Measurements from ENCODE around the gene ACTA2. TPM values are rescaled to one million over a fixed set of nuclear protein-coding genes. Genes with fewer than 3 reads are reported as not detected.
"Not testable (repeated sequence)": the region's sequence is repeated elsewhere in the genome, so short reads cannot be mapped to it uniquely, and the experiment has no call there.

Gene ACTA2
- total RNA-seq, 1 donor from 2014 or later, result 74.5 TPM

DNA sequence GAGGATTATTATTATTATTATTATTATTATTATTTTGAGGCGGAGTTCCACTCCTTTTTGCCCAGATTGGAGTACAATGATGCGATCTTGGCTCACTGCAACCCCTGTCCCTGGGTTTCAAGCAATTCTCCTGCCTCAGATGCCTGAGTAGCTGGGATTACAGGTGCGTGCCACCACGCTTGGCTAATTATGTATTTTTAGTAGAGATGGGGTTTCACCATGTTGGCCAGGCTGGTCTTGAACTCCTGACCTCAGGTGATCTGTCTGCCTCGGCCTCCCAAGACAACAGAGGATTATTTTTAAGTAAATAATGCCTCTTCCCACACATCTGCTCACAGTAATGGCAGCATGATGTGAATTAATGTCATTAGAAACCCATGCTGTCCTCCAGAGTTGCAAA, 20.5 kb downstream of the ACTA2 start:
- intact Hi-C loops (cut with DNase I), result loop anchor here (2.0 kb wide), 1 partner anchor 97 kb away; no protein-coding TSS in a partner anchor
- not testable (repeated sequence) for ATAC-seq (ENCODE audit: poor library complexity); DNase-seq

GRCh38 chr10:88931548-88931947, 21.0 kb downstream of the ACTA2 start:
- intact Hi-C loops (cut with DNase I), result no loop called here
- DNase-seq, result no peak
- ATAC-seq (ENCODE audit: poor library complexity), result peak; percentile 42

DNA sequence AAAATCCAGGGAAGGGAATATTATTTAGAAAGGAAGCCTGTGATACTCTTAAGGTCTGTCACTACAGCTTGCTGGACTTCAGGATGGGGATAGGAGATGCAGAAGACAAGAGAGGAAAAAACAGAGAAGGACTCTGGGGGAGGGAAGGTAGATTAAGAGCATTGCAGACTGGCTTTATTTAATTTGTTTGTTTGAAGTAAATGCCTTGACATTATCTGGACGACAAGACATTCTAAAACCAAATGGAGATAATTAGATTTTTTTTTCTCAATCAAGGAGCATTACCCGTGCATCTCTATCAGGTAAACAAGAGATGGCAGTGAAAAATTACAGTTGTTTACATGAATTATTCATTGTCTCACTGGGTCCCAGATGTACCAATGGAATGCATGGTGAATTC, 24.3 kb downstream of the ACTA2 start:
- intact Hi-C loops (cut with DNase I), result no loop called here
- ATAC-seq (ENCODE audit: poor library complexity) (no peak), DNase-seq (no peak)

DNA sequence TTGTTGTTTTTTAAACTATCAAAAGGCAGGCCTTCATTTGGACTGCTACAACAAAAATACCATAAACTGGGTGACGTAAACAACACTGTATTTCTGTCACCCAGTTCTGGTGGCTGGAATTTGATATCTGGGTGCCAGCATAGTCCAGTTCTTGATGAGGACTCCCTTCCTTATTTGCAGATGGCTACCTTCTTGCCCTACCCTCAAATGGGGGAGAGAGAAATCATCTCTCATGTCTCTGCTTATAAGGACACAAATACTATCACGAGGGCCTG, 25.2 kb downstream of the ACTA2 start:
- DNase-seq (no peak), ATAC-seq (ENCODE audit: poor library complexity) (no peak)
- intact Hi-C loops (cut with DNase I), result no loop called here

GRCh38 chr10:88926566-88927415, 25.8 kb downstream of the ACTA2 start:
- no peak for DNase-seq
- ATAC-seq (ENCODE audit: poor library complexity), result peak; percentile 82
- intact Hi-C loops (cut with DNase I), result no loop called here

GRCh38 chr10:88923520-88923919, 29.1 kb downstream of the ACTA2 start:
- no peak for DNase-seq
- ATAC-seq (ENCODE audit: poor library complexity), result no peak
- intact Hi-C loops (cut with DNase I), result no loop called here

DNA sequence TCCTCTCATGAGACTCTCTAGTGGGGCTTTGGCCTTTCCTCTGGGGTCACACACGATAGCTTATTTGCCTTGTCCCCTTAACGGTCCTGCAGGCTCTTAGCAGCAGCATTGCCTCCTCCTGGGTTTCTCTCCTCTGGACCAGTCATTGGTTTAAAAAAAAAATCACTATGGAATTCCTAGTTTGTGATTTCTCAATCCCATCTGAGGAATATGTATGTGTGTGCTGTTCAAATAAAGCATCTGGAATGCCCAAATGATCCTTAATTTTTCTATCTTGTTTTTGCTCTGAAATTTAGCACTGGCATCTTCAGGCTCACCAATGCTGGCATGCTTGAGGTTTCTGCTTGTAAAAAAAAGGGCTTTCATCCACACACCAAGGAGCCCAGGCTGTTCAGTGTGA, 30.5 kb downstream of the ACTA2 start:
- DNase-seq (no peak), ATAC-seq (ENCODE audit: poor library complexity) (no peak)
- intact Hi-C loops (cut with DNase I), result no loop called here

DNA sequence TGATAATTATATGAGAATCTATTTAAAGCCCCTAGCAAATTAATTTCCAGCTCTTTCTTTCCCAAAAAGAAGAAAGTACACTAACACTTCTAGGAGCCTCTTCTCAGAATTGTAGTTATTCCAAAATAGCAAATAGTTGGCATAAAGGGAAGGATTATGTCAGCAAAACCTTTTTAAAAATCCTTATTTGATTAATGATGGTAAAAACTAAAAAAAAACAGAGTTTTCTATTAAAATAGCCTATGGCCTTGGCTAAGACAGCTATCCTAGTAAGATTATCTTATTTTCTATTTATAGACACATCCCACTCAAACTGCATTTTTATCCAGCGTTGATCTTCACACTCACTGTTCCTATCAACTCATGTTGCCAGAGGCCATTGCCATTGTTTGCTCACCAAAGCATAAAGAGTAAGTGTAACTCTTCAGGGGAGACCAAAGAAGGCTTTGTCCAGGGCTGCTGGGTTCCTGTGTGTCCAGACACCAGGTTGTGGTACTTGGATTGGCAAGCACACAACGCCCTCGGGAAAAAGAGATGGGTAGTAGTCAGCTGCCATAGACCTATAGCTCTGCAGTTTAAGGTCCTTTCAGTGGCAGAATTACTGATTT, 31.5 kb downstream of the ACTA2 start:
- DNase-seq, result no peak
- no peak for ATAC-seq (ENCODE audit: poor library complexity)
- intact Hi-C loops (cut with DNase I), result no loop called here

- intact Hi-C loops (cut with DNase I), result no loop called here
- ATAC-seq (ENCODE audit: poor library complexity), result no peak
- DNase-seq, result no peak
Measured at GRCh38 chr10:88920198-88920597, 32.4 kb downstream of the ACTA2 start.

DNA sequence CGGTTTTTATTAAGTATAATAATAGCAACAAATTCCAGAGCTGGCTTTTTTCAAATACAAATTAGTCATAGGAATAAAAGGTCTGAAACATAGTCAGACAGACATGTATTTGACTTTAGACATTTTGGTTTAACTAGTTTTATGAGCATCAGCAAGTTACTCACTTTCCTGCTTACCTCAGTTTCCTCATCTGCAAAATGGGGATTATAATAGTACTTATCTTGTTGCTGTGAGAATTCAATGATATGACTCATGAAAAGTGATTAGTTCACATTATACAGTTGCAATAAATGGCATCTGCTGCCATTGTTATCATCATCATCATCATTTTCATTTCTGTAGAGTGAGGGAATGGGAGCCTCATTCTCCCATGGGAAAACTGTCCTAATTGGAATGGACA, 33.5 kb downstream of the ACTA2 start:
- no peak for ATAC-seq (ENCODE audit: poor library complexity)
- no peak for DNase-seq
- intact Hi-C loops (cut with DNase I), result no loop called here

- intact Hi-C loops (cut with DNase I), result no loop called here
- DNase-seq (no peak), ATAC-seq (ENCODE audit: poor library complexity) (no peak)
Measured at GRCh38 chr10:88918191-88918905, 34.2 kb downstream of the ACTA2 start.

DNA sequence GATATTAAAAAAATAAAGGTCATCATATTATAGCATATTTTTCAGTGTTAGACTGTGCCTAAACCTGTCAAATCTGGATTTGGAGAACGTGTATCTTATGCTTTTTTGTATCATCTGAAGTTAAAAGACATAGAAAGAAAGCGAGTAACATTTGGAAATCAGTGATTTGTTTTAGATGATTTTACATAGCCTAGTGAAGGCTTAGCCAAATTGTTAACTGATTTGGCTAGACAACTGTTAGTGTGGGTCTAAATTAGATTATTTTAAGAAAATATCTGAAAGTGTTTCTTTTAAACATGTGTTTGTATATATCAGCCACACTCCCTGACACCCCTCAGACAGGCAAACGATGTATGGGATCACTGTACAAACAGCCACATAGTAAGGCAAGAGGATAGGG, 35.6 kb downstream of the ACTA2 start:
- ATAC-seq (ENCODE audit: poor library complexity) (no peak), DNase-seq (no peak)
- intact Hi-C loops (cut with DNase I), result no loop called here

GRCh38 chr10:88916231-88916630, 36.3 kb downstream of the ACTA2 start:
- ATAC-seq (ENCODE audit: poor library complexity) (no peak), DNase-seq (no peak)
- intact Hi-C loops (cut with DNase I), result no loop called here

- DNase-seq, result no peak
- intact Hi-C loops (cut with DNase I), result no loop called here
- ATAC-seq (ENCODE audit: poor library complexity), result no peak
Measured at GRCh38 chr10:88915781-88916180, 36.8 kb downstream of the ACTA2 start.

DNA sequence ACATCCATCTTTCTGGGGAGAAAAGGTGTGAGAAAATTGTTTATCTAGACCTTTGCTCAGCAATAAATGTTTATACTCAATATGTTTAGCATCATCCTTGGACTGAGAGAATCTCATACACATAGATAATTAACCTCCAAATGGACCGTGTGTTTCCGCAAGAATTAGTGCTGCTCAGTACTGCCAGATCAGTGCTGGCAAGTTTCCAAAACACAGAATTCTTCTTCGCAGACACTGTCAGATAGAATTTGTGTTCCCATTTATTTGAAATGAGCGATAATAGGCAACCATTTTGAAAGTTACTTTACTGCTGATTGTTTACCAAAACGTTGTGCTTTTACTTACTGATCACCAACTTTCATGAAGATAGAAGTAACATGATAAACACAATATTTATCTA, 38.8 kb downstream of the ACTA2 start:
- DNase-seq (no peak), ATAC-seq (ENCODE audit: poor library complexity) (no peak)
- intact Hi-C loops (cut with DNase I), result no loop called here

DNA sequence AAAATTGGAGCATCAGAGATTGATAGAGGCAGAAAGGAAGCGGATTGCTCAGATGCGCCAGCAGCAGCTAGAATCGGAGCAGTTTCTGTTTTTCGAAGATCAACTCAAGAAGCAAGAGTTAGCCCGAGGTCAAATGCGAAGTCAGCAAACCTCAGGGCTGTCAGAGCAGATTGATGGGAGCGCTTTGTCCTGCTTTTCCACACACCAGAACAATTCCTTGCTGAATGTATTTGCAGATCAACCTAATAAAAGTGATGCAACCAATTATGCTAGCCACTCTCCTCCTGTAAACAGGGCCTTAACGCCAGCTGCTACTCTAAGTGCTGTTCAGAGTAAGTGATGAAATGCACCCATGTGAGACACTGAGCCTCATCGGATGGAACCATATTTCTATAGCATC, 39.4 kb downstream of the ACTA2 start:
- DNase-seq, result no peak
- peak; percentile 65 for ATAC-seq (ENCODE audit: poor library complexity)
- intact Hi-C loops (cut with DNase I), result no loop called here

DNA sequence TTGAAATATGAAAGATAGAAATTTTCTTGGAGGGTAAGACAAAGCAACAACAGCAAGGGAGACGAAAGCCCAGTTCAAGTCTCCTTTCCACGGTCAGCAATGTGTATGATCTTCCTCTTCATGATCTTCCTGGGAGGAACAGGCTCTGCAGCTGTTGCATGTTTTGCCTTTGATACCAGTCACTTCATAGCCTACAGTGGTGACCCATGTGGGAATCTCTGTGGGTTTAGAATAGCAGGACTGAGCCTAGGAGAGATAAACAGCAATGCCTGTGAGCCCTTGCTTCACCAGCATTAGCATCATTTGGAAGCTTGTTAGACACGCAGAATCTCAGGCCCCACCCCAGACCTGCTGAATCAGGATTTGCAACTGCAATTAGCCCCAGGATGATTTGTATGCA, 40.7 kb downstream of the ACTA2 start:
- DNase-seq, result no peak
- intact Hi-C loops (cut with DNase I), result no loop called here
- no peak for ATAC-seq (ENCODE audit: poor library complexity)

DNA sequence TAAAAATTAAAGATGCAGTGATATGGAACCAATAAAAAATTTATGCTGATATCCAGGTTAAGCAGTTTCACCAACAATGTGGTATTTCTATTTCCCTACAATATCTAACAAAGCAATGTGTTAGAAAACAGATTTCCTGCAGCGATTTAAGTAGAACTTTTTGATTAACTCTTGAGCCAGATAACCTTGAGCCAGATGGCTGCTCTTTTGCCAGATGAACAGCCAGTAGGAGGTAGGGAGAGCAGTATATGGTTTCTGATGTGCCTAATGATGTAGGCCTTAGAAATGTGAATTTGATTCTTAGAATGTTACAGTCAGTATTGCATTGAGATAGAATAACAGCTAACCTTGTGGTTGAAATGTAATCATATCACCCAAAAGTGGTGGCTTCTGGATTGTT, 41.5 kb downstream of the ACTA2 start:
- no peak for ATAC-seq (ENCODE audit: poor library complexity)
- DNase-seq, result no peak
- intact Hi-C loops (cut with DNase I), result no loop called here

GRCh38 chr10:88908194-88908593, 44.4 kb downstream of the ACTA2 start:
- DNase-seq (no peak), ATAC-seq (ENCODE audit: poor library complexity) (no peak)
- intact Hi-C loops (cut with DNase I), result no loop called here

GRCh38 chr10:88906921-88907320, 45.7 kb downstream of the ACTA2 start:
- DNase-seq (no peak), ATAC-seq (ENCODE audit: poor library complexity) (no peak)
- intact Hi-C loops (cut with DNase I), result no loop called here

Data from Right ventricle myocardium superior (tissue), 1 donor.